ENCODE data around the gene PRKX. TPM values are rescaled to one million over a fixed set of nuclear protein-coding genes. Genes with fewer than 3 reads are reported as not detected.
"Not testable (repeated sequence)": the region's sequence is repeated elsewhere in the genome, so short reads cannot be mapped to it uniquely, and the experiment has no call there.

The PRKX gene
- total RNA-seq, 1 donor from 2014 or later, result 58.8 TPM

DNA sequence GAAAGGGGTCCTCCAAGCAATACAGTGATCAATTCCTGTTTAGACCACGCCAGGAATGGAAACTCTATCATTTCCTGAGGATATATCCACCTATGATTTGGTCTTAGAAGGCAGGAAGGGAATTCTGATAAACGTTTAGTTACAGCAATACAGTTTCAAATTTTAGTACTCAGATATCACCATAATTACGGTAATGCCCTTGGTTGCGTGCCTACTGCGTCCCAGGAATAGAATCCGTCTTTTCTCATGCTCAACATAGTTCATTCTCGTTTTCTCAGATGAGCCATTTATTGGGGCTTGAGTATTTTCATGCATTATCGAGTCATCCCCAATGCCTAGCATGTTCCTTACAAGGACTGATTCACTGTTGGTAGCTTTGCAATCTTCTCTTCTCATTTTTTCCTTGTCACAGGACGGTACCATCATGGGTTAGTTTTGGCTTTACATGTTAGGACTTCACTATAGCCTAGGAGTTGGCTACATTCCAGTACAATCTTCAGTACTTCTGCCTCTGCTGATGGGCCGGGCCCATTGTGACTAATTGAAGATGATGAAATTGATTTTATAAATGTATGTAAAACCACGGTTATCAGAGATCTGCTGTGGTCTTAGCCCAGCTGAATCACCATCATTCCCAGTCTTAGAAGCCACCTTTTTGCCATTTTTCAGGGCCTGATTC is 4.4 kb upstream of the PRKX start:
- no peak for DNase-seq (ENCODE audit: low spot score in 2 of 2, unreplicated experiment in 2 of 2)
- peaks cover 5% of the 10 kb centered on the region for H3K4me1 Mint-ChIP-seq

DNA sequence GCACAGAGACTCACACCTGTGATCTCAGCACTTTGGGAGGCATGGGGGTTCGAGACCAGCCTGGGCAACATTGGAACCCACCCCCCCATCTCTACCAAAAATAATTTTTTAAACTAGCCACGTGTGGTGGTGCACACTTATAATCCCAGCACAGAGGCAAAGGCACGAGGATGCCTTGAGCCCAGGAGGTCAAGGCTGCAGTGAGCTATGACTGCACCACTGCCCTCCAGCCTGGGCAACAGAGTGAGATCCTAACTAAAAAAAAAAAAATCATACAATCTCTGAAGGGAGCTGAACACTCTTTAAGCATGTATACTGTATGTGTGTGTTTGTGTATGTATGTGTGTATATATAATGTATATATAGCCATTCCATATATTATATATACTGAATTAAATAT is 2.5 kb upstream of the PRKX start:
- Mint-ChIP-seq H3K27ac (no peak overlapping the region), H3K4me3 (no peak overlapping the region), H3K36me3 (no peaks in the 10 kb centered on the region), H3K9me3 (peaks cover 4% of the 10 kb centered on the region), H3K27me3 (ENCODE audit: low read depth) (no peaks in the 10 kb centered on the region), H3K4me1 (peaks cover 15% of the 10 kb centered on the region)
- TF ChIP-seq, protein P1, sequence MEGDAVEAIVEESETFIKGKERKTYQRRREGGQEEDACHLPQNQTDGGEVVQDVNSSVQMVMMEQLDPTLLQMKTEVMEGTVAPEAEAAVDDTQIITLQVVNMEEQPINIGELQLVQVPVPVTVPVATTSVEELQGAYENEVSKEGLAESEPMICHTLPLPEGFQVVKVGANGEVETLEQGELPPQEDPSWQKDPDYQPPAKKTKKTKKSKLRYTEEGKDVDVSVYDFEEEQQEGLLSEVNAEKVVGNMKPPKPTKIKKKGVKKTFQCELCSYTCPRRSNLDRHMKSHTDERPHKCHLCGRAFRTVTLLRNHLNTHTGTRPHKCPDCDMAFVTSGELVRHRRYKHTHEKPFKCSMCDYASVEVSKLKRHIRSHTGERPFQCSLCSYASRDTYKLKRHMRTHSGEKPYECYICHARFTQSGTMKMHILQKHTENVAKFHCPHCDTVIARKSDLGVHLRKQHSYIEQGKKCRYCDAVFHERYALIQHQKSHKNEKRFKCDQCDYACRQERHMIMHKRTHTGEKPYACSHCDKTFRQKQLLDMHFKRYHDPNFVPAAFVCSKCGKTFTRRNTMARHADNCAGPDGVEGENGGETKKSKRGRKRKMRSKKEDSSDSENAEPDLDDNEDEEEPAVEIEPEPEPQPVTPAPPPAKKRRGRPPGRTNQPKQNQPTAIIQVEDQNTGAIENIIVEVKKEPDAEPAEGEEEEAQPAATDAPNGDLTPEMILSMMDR (IDR thresholded peaks at IDR 0.05; ENCODE audit: unreplicated experiment), result no peak
- no peak for DNase-seq (ENCODE audit: low spot score in 2 of 2, unreplicated experiment in 2 of 2)

More for the DNA sequence above, 4.4 kb upstream of the PRKX start:
- peaks cover 4% of the 10 kb centered on the region for H3K9me3 Mint-ChIP-seq
- H3K4me3 Mint-ChIP-seq, result no peak overlapping the region
- H3K27ac Mint-ChIP-seq, result no peak overlapping the region
- H3K27me3 Mint-ChIP-seq (ENCODE audit: low read depth), result no peaks in the 10 kb centered on the region
- TF ChIP-seq, protein P1 (IDR thresholded peaks at IDR 0.05; ENCODE audit: unreplicated experiment), result no peak
- no peaks in the 10 kb centered on the region for H3K36me3 Mint-ChIP-seq

DNA sequence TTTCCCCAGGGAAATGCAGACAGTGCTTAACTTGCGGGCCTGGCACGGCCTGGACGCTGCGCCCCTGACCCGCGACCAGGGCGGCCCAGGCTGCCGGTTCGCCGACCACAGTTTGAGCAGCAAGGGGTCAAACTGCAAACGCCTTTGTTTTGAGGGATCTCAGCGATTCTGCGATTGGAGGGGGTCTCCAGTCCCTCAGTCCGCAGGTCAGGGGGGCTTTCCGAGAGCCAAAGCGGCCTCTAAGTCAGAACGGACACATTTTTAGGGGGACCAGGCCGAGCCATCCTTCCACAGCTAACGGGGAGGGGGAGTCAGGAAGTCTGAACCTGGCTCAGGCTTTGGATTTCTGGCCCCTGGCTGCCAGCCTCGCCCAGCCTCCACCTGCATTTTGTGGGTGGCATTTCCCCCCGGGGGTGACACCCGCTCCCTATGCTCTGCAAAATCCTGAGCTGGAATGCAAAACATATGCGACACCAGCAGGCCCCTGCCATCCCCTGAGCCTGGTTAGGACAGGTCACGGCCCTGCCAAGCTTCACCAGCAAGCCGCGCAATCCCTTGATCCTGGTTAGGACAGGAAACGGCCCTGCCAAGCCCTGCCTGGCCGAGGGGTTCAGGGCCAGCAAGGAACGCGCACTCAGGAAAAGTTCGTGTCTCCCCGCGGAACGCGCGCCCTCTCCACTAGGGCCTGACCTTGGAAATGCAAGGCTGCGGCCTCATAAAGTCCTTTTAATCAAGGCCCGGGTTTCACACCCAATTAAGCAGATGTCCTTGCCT is 1.4 kb upstream of the PRKX start:
- not testable (repeated sequence) for H3K27me3 Mint-ChIP-seq (ENCODE audit: low read depth); H3K9me3 Mint-ChIP-seq; DNase-seq (ENCODE audit: low spot score in 2 of 2, unreplicated experiment in 2 of 2); H3K36me3 Mint-ChIP-seq; H3K27ac Mint-ChIP-seq
- Mint-ChIP-seq H3K4me1 (peaks cover 15% of the 10 kb centered on the region), H3K4me3 (peak overlapping the region; percentile 1)

DNA sequence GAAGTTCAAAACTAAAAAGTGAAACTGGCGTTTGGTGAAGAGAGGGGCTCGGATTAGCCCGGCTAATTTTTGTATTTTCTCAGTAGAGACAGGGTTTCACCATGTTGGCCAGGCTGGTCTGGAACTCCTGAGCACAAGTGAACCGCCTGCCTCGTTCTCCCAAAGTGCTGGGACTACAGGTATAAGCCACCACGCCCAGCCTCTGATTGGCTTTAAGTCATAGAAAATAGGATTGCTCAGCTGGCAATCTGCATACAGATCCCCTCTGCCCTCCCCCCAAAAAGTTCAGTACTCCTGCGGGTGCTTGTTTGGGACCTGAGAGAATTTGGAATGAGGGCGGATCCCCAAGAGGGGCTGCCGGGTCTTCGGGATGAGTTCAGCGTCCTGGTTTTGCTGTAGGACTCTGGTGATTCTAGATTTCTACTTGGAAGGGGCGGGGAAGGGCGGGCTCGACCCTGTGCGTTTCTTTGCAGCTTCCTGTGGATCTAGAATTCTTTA is 537 bp upstream of the PRKX start:
- peaks cover 15% of the 10 kb centered on the region for H3K4me1 Mint-ChIP-seq
- H3K4me3 Mint-ChIP-seq, result peak overlapping the region; percentile 81
- H3K36me3 Mint-ChIP-seq, result no peaks in the 10 kb centered on the region
- DNase-seq (ENCODE audit: low spot score in 2 of 2, unreplicated experiment in 2 of 2), result no peak
- H3K27ac Mint-ChIP-seq, result peak overlapping the region; percentile 71
- H3K27me3 Mint-ChIP-seq (ENCODE audit: low read depth), result no peaks in the 10 kb centered on the region
- H3K9me3 Mint-ChIP-seq, result peaks cover 4% of the 10 kb centered on the region
- TF ChIP-seq, protein P1 (IDR thresholded peaks at IDR 0.05; ENCODE audit: unreplicated experiment), result no peak

DNA sequence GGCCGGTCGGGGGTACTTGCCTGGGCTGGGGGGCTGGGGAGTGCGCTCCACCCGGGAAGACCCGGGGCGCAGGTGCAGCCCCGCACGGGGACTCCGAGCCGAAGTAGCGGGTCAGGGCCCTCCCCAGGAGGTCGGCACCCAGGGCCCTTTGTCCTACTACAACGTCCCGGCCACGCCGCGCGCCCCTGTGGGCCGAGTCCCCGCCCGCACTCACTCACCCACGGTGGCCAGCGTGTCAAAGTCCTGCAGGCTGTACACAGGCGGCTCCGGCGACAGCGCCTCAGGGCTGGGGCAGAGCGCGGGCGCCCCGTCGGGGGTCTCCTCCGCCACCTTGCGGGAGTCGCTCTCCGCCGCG is 602 bp downstream of the PRKX start:
- Mint-ChIP-seq H3K36me3 (no peaks in the 10 kb centered on the region), H3K9me3 (peaks cover under 1% of the 10 kb centered on the region), H3K4me3 (peak overlapping the region; percentile 89), H3K4me1 (peaks cover 15% of the 10 kb centered on the region), H3K27ac (no peak overlapping the region), H3K27me3 (ENCODE audit: low read depth) (no peaks in the 10 kb centered on the region)
- no peak for DNase-seq (ENCODE audit: low spot score in 2 of 2, unreplicated experiment in 2 of 2)
- TF ChIP-seq, protein P1 (IDR thresholded peaks at IDR 0.05; ENCODE audit: unreplicated experiment), result no peak
